SU-DHL-6 (cell line): ENCODE data around the gene TOP2B.

Experiments
- H2AFZ ChIP-seq: fragments of 200-600 bp; sonication (generic); 2 replicates; pipeline ENCODE4 v1.6.1; 2014; ENCODE audit warnings: low read depth, mild to moderate bottlenecking, moderate library complexity, mixed read lengths, antibody characterized with exemption, low read length; ENCODE audit not compliant: severe bottlenecking
- H3F3A ChIP-seq: fragments of 200-600 bp; shearing (Covaris generic); 2 replicates; pipeline ENCODE4 v1.6.0; 2016; ENCODE audit warnings: antibody characterized with exemption, mild to moderate bottlenecking; ENCODE audit not compliant: insufficient read depth
- H3K27ac ChIP-seq: fragments of 200-600 bp; sonication (generic); 2 replicates; pipeline ENCODE4 v1.5.1; 2016; ENCODE audit warnings: low read depth, mild to moderate bottlenecking, low read length, moderate library complexity, mixed read lengths
- H3K27me3 ChIP-seq: fragments of 200-600 bp; sonication (generic), shearing (Covaris generic); 2 replicates; pipeline ENCODE4 v1.6.0; 2014; ENCODE audit warnings: mild to moderate bottlenecking, low read length
- H3K36me3 ChIP-seq: fragments of 200-600 bp; sonication (generic); 2 replicates; pipeline ENCODE4 v1.6.1; 2014; ENCODE audit warnings: mild to moderate bottlenecking, low read length, mixed read lengths
- H3K4me2 ChIP-seq: fragments of 300-600, 200-600 bp; shearing (Covaris generic), sonication (generic); 2 replicates; pipeline ENCODE4 v1.6.0; 2014; ENCODE audit warnings: low read length, low read depth, mild to moderate bottlenecking; ENCODE audit not compliant: poor library complexity, severe bottlenecking
- H3K4me3 ChIP-seq: fragments of 200-600 bp; sonication (generic); 2 replicates; pipeline ENCODE4 v1.5.1; 2014; ENCODE audit warnings: antibody characterized with exemption, low read length, mild to moderate bottlenecking, mixed read lengths; ENCODE audit not compliant: insufficient read depth, poor library complexity, severe bottlenecking
- H3K79me2 ChIP-seq: fragments of 200-600 bp; sonication (generic); 2 replicates; pipeline ENCODE4 v1.6.1; 2014; ENCODE audit warnings: mild to moderate bottlenecking, low read length, moderate library complexity; ENCODE audit not compliant: insufficient read depth
- H3K9ac ChIP-seq: fragments of 200-600 bp; sonication (generic); 2 replicates; pipeline ENCODE4 v1.7.0; 2014; ENCODE audit warnings: mild to moderate bottlenecking, low read length
- H3K9me2 ChIP-seq: fragments of 200-600 bp; sonication (generic); replicated peaks from 2 replicates; pipeline ENCODE4 v1.6.1; 2014; ENCODE audit warnings: low read length; ENCODE audit not compliant: insufficient read depth
- H3K9me3 ChIP-seq: fragments of 200-600 bp; sonication (generic); 2 replicates; pipeline ENCODE4 v1.6.1; 2014; ENCODE audit warnings: low read length, mixed read lengths; ENCODE audit not compliant: insufficient read depth
- H4K20me1 ChIP-seq: fragments of 200-600 bp; sonication (generic); 2 replicates; pipeline ENCODE4 v1.6.1; 2014; ENCODE audit warnings: low read depth, mild to moderate bottlenecking, antibody characterized with exemption, low read length, moderate library complexity, mixed read lengths
- EZH2phosphoT487 ChIP-seq: fragments of 200-600 bp; sonication (generic), shearing (Covaris generic); conservative IDR thresholded peaks from 2 replicates; pipeline ENCODE4 v1.6.1; 2018; ENCODE audit warnings: mild to moderate bottlenecking, antibody characterized with exemption, low read length, moderate library complexity, mixed read lengths
- TF ChIP-seq, protein P1 (sequence below): fragments of 200-600 bp; sonication (generic); IDR thresholded peaks from one replicate; pipeline ENCODE4 v1.5.1; 2017; ENCODE audit warnings: antibody characterized with exemption, mild to moderate bottlenecking, low read length, moderate library complexity; ENCODE audit not compliant: insufficient read depth, poor library complexity, severe bottlenecking

Gene TOP2B

DNA sequence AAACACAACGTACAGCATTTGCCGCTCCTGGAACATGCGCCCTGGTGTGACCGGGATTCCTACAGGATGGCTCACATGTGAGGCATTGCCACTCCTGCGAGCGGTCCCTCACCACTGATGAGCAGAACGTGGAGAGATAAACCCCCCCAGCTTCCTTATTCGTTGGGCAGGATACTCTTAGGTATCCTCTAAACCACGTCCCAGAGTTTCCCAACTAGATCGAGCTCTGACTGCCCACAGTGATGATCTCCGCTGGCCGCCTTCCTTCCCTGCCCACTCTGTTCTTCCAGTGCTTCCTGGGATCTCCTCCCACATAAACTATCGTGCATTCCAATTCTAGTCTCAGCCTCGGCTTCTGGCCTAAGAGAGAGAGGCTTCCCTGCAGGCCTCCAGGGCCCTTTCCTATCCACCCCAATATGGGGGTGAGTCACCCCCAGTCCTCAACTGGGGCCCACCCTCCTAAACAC, 91.8 kb downstream of the TOP2B start:
- no peaks in the 10 kb centered on the region for H3K9me2 ChIP-seq
- TF ChIP-seq, protein P1, sequence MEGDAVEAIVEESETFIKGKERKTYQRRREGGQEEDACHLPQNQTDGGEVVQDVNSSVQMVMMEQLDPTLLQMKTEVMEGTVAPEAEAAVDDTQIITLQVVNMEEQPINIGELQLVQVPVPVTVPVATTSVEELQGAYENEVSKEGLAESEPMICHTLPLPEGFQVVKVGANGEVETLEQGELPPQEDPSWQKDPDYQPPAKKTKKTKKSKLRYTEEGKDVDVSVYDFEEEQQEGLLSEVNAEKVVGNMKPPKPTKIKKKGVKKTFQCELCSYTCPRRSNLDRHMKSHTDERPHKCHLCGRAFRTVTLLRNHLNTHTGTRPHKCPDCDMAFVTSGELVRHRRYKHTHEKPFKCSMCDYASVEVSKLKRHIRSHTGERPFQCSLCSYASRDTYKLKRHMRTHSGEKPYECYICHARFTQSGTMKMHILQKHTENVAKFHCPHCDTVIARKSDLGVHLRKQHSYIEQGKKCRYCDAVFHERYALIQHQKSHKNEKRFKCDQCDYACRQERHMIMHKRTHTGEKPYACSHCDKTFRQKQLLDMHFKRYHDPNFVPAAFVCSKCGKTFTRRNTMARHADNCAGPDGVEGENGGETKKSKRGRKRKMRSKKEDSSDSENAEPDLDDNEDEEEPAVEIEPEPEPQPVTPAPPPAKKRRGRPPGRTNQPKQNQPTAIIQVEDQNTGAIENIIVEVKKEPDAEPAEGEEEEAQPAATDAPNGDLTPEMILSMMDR = no peak
- no peak for TF ChIP-seq EZH2phosphoT487
- H4K20me1 ChIP-seq = no peaks in the 10 kb centered on the region
- no peak overlapping the region for H3K27ac ChIP-seq
- H3K36me3 ChIP-seq = no peaks in the 10 kb centered on the region
- no peaks in the 10 kb centered on the region for H3K9me3 ChIP-seq
- no peak overlapping the region for H2AFZ ChIP-seq
- H3K4me3 ChIP-seq = no peak overlapping the region
- no peaks in the 10 kb centered on the region for H3F3A ChIP-seq
- no peaks in the 10 kb centered on the region for H3K79me2 ChIP-seq
- no peak overlapping the region for H3K4me2 ChIP-seq
- H3K9ac ChIP-seq = no peak overlapping the region
- H3K27me3 ChIP-seq = no peaks in the 10 kb centered on the region

DNA sequence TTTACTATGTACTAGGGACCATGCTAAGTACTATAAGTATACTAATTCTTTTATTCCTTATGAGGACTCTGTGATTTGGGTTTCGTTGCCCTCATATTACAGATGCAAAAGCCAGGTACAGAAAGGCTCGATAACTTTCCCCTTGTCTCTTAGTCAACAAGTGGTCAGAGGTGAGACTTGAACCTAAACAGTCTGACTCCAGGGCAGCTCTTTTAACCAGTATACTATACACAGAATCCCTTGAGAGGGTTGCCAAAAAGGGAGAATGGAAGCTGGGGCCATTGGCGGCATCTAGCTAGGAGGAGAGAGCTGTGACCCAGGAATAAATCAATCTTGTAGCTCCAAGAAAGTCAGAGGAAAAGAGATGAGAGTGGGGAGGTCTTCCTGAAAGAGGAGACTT, 92.4 kb downstream of the TOP2B start:
- Histone ChIP-seq H3F3A (no peaks in the 10 kb centered on the region), H3K9ac (no peak overlapping the region), H3K4me2 (no peak overlapping the region), H3K4me3 (no peak overlapping the region), H3K9me3 (no peaks in the 10 kb centered on the region), H3K36me3 (no peaks in the 10 kb centered on the region), H3K27me3 (no peaks in the 10 kb centered on the region), H2AFZ (no peak overlapping the region), H3K79me2 (no peaks in the 10 kb centered on the region), H4K20me1 (no peaks in the 10 kb centered on the region), H3K27ac (no peak overlapping the region), H3K9me2 (no peaks in the 10 kb centered on the region)
- TF ChIP-seq, protein P1 = no peak
- TF ChIP-seq EZH2phosphoT487 = no peak

DNA sequence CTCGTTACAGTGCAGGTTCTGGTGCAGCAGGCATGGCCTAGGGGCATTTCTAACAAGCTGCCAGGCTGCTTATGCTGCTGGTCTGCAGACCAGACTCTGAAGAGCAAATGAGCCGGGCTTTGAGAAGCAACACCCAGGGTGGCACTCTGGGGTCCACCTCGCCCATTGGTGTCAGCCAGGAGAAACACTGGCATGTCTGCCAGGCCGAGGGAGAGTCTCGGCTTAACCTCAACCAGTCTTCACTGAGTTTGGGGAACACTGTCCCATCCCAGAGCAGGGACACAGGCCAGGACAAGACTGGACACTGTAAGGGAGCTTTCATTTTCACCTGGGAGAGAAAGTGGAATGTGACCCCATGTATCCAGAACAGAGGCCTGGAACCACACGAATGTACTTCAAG, 93.4 kb downstream of the TOP2B start:
- no peak for TF ChIP-seq EZH2phosphoT487
- TF ChIP-seq, protein P1 = no peak
- H3F3A ChIP-seq = no peaks in the 10 kb centered on the region
- H4K20me1 ChIP-seq = no peaks in the 10 kb centered on the region
- no peak overlapping the region for H3K4me3 ChIP-seq
- no peaks in the 10 kb centered on the region for H3K9me3 ChIP-seq
- H3K4me2 ChIP-seq = no peak overlapping the region
- no peaks in the 10 kb centered on the region for H3K79me2 ChIP-seq
- H3K9ac ChIP-seq = no peak overlapping the region
- H3K27ac ChIP-seq = no peak overlapping the region
- H3K36me3 ChIP-seq = no peaks in the 10 kb centered on the region
- H3K9me2 ChIP-seq = no peaks in the 10 kb centered on the region
- no peaks in the 10 kb centered on the region for H3K27me3 ChIP-seq
- no peak overlapping the region for H2AFZ ChIP-seq
